GM18526 (cell line): Measurements from ENCODE around the gene DDIAS.

Experiments
- POLR2A ChIP-seq: IDR thresholded peaks from 3 replicates; pipeline ENCODE4 v1.6.1; 2011; ENCODE audit not compliant: insufficient read length; ENCODE audit errors: extremely low read depth

The DDIAS gene

DNA sequence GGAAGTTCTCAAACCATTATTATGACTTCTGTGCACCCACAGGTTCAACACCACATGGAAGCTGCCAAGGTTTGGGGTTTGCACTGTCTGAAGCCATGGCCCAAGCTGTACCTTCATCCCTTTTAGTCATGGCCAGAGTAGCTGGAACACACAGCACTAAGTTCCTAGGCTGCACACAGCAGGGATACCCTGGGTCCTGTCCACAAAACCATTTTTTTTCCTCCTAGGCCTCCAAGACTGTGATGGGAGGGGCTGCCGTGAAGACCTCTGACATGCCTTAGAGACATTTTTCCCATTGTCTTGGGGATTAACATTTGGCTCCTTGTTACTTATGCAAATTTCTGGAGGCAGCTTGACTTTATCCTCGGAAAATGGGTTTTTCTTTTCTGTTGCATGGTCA, 42.7 kb downstream of the DDIAS start:
- no peak for TF ChIP-seq POLR2A

- no peak for TF ChIP-seq POLR2A
Measured at GRCh38 chr11:82945682-82946081, 44.1 kb downstream of the DDIAS start.

GRCh38 chr11:82949352-82949751, 47.8 kb downstream of the DDIAS start:
- no peak for TF ChIP-seq POLR2A

GRCh38 chr11:82959987-82960778, 58.6 kb downstream of the DDIAS start:
- TF ChIP-seq POLR2A: no peak

- TF ChIP-seq POLR2A: no peak
Measured at GRCh38 chr11:82960779-82961143, 59.2 kb downstream of the DDIAS start.

DNA sequence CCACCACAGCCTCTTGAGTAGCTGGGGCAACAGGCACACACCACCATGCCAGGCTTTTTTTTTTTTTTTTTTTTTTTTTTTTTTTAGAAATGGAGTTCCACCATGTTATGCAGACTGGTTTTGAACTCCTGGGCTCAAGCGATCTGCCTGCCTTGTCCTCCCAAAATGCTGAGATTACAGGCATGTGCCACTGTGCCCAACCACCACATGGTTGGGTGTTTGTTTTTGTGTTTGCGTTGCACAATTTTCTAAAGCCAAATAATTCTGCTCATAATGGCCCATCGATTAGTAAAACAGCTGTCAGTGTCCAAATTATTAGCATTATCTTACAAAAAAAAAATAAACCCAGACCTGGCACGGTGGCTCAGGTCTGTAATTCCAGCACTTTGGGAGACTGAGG, 65.8 kb downstream of the DDIAS start:
- TF ChIP-seq POLR2A: no peak

- TF ChIP-seq POLR2A: no peak
Measured at GRCh38 chr11:82969811-82970210, 68.3 kb downstream of the DDIAS start.

GRCh38 chr11:82972103-82972502, 70.6 kb downstream of the DDIAS start:
- TF ChIP-seq POLR2A: no peak

DNA sequence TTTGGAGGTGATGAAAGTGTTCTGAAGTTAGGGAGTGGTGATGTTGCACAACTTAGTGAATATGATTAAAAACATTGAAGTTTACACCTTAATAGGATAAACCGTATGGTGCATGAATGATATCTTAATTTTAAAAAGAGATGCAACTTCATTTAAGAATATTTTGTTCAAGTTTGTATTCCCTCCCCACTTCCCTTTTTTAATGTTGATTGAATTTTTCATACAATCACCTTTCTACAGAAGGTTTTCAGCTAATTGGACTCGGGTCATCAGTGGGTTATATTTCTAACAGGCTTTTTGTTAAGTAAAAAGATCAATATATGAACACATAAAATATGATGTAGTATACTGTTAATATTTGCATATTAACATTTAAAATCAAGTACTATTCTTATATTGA, 72.6 kb downstream of the DDIAS start:
- no peak for TF ChIP-seq POLR2A

- no peak for TF ChIP-seq POLR2A
Measured at GRCh38 chr11:82974851-82975250, 73.3 kb downstream of the DDIAS start.

GRCh38 chr11:82975882-82976281, 74.3 kb downstream of the DDIAS start:
- no peak for TF ChIP-seq POLR2A

GRCh38 chr11:82976786-82977185, 75.2 kb downstream of the DDIAS start:
- no peak for TF ChIP-seq POLR2A

- TF ChIP-seq POLR2A: no peak
Measured at GRCh38 chr11:82978422-82979099, 77.0 kb downstream of the DDIAS start.

DNA sequence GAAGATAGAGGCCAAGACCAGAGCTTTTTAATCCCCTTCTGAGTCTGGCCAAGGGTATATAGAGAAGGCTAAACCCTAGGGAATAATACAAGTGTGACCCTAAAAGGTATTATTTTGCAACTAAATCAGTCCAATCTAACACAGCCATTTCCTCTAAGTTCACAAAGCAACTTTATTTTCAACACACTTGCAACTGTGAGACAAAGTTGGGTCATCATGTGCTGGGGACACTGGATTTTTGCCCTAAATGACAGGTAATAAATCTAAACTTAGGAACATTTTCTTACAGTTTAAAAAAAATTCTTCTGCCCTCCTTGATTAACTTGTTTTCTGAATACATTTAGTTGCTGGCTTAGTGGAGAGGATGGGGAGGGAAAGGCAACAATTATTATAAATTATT, 78.3 kb downstream of the DDIAS start:
- TF ChIP-seq POLR2A: no peak

DNA sequence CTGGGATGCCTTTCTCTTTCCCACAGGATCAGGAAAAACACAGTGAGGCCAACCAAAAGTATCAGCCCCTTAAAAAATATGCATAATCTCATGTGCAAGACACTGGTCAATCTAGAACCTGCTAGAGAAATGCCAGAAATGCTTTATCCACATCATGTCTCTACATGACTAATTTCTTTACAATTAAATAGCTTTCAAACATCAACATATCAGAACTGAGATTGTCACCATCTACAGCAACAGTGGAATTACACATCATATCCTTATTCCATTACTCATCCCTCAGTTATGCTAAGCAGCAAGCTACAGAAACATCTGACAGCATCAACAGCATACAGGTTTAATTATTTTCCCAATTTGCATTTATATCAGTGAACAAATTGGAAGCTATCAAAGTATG, 78.8 kb downstream of the DDIAS start:
- no peak for TF ChIP-seq POLR2A

DNA sequence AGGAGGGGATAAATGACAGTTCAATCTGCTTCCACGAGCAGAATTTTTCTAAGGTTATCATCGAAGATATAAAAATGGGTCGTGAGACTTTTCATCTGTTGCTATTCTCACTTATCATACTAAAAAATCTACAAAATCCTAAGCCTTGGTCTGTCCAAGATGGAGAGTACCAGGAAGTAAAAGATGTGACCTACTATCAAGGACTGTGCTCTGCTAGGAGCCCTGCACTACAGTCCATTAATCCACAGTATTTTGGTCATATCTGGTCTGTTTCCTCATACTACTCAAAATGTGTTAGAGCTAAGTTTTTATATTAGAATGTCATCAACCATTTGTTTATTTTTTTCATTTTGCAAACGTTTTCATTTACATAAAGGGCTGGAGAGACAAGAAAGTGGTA, 79.4 kb downstream of the DDIAS start:
- TF ChIP-seq POLR2A: no peak

GRCh38 chr11:82981852-82982251, 80.3 kb downstream of the DDIAS start:
- no peak for TF ChIP-seq POLR2A
